Nephron progenitor cell (in vitro differentiated cells): ENCODE results near the gene TACR2.
A peak's percentile ranks its signal among the peaks of the same experiment; 100 is the strongest.

Source experiments
- DNase-seq: peaks from one replicate; pipeline ENCODE4 v3.0.0; 2021
- H3K27ac Mint-ChIP-seq: 2 replicates; pipeline ENCODE4 v1.8.0; 2021; ENCODE audit warnings: mild to moderate bottlenecking, moderate library complexity, mixed read lengths
- H3K27me3 Mint-ChIP-seq: 2 replicates; pipeline ENCODE4 v1.8.0; 2021; ENCODE audit warnings: mild to moderate bottlenecking, low read depth, mixed read lengths; ENCODE audit not compliant: poor library complexity
- H3K36me3 Mint-ChIP-seq: 2 replicates; pipeline ENCODE4 v1.8.0; 2021; ENCODE audit warnings: low read depth, mixed read lengths
- H3K4me1 Mint-ChIP-seq: 2 replicates; pipeline ENCODE4 v1.8.0; 2021; ENCODE audit warnings: mixed read lengths
- H3K4me3 Mint-ChIP-seq: 2 replicates; pipeline ENCODE4 v1.8.0; 2021; ENCODE audit warnings: mild to moderate bottlenecking, moderate library complexity, mixed read lengths
- H3K9me3 Mint-ChIP-seq: 2 replicates; pipeline ENCODE4 v1.8.0; 2021; ENCODE audit warnings: mild to moderate bottlenecking, moderate library complexity, mixed read lengths
- CTCF ChIP-seq: fragments of 200-600 bp; sonication (generic); IDR thresholded peaks from 2 replicates; pipeline ENCODE4 v1.5.0; 2021; ENCODE audit warnings: antibody characterized with exemption

TACR2 gene

GRCh38 chr10:69356187-69356586 lies 60.5 kb downstream of the TACR2 start:
- TF ChIP-seq CTCF, result no peak
- peaks cover 12% of the 10 kb centered on the region for H3K4me1 Mint-ChIP-seq
- H3K9me3 Mint-ChIP-seq, result no peaks in the 10 kb centered on the region
- H3K4me3 Mint-ChIP-seq, result no peak overlapping the region
- no peak for DNase-seq
- H3K36me3 Mint-ChIP-seq, result peaks cover 14% of the 10 kb centered on the region
- H3K27me3 Mint-ChIP-seq, result no peaks in the 10 kb centered on the region
- H3K27ac Mint-ChIP-seq, result no peak overlapping the region

GRCh38 chr10:69353977-69354635 lies 62.6 kb downstream of the TACR2 start:
- Mint-ChIP-seq H3K27me3 (no peaks in the 10 kb centered on the region), H3K4me1 (peaks cover 6% of the 10 kb centered on the region), H3K4me3 (no peak overlapping the region), H3K9me3 (no peaks in the 10 kb centered on the region), H3K36me3 (peaks cover 24% of the 10 kb centered on the region), H3K27ac (peak overlapping the region; percentile 36)
- no peak for DNase-seq
- no peak for TF ChIP-seq CTCF
